GM18867 (cell line): Measurements from ENCODE around the gene RNASE13.
"Not testable (repeated sequence)": the region's sequence is repeated elsewhere in the genome, so short reads cannot be mapped to it uniquely, and the experiment has no call there.

Source experiments
- ATAC-seq: cut with Tn5 transposase; IDR thresholded peaks from one replicate; pipeline ENCODE4 v1.9.1; 2021; ENCODE audit warnings: mild to moderate bottlenecking, moderate library complexity; ENCODE audit not compliant: unreplicated experiment

Gene RNASE13

GRCh38 chr14:20996521-20996920, 38.1 kb downstream of the RNASE13 start:
- ATAC-seq: no peak

GRCh38 chr14:20989787-20990600, 44.6 kb downstream of the RNASE13 start, which contains the start of gene METTL17:
METTL17 (plus strand) TSS chr14:20989980; CDS start chr14:20990003, 23 bp downstream.
- peak; percentile 94 for ATAC-seq

- ATAC-seq: no peak
These were observed 45.2 kb downstream of the RNASE13 start for GRCh38 chr14:20989471-20989786.

- no peak for ATAC-seq
These were observed 45.7 kb downstream of the RNASE13 start for GRCh38 chr14:20988717-20989470.

- ATAC-seq: no peak
These were observed 47.8 kb downstream of the RNASE13 start for GRCh38 chr14:20986811-20987210.

- not testable (repeated sequence) for ATAC-seq
These were observed 49.0 kb downstream of the RNASE13 start for GRCh38 chr14:20985650-20986049.
